DOHH2 (cell line): Measurements from ENCODE around the gene BUB1.
"Not testable (repeated sequence)": the region's sequence is repeated elsewhere in the genome, so short reads cannot be mapped to it uniquely, and the experiment has no call there.

Experiments used
- H3F3A ChIP-seq: fragments of 200-600 bp; sonication (generic), shearing (Covaris generic); 2 replicates; pipeline ENCODE4 v1.6.0; 2016; ENCODE audit warnings: antibody characterized with exemption, mild to moderate bottlenecking; ENCODE audit not compliant: control insufficient read depth, insufficient read depth
- H3K27ac ChIP-seq: fragments of 200-600 bp; sonication (generic); 2 replicates; pipeline ENCODE4 v1.5.1; 2014; ENCODE audit warnings: low read depth, mild to moderate bottlenecking, low read length, moderate library complexity
- H3K27me3 ChIP-seq: fragments of 200-600 bp; sonication (generic); 2 replicates; pipeline ENCODE4 v1.6.1; 2014; ENCODE audit warnings: mild to moderate bottlenecking, low read length, mixed read lengths; ENCODE audit not compliant: control insufficient read depth
- H3K36me3 ChIP-seq: fragments of 200-600 bp; sonication (generic); 2 replicates; pipeline ENCODE4 v1.6.1; 2014; ENCODE audit warnings: mild to moderate bottlenecking, low read length, moderate library complexity, mixed read lengths; ENCODE audit not compliant: control insufficient read depth
- H3K4me1 ChIP-seq: fragments of 200-600 bp; sonication (generic); 2 replicates; pipeline ENCODE4 v1.6.1; 2014; ENCODE audit warnings: mild to moderate bottlenecking, low read length, mixed read lengths; ENCODE audit not compliant: control insufficient read depth
- H3K4me2 ChIP-seq: fragments of 200-600 bp; sonication (generic); 2 replicates; pipeline ENCODE4 v1.6.0; 2014; ENCODE audit warnings: mild to moderate bottlenecking, low read length, moderate library complexity
- H3K4me3 ChIP-seq: fragments of 200-600 bp; sonication (generic); 2 replicates; pipeline ENCODE4 v1.5.1; 2014; ENCODE audit warnings: mild to moderate bottlenecking, low read length, mixed read lengths
- H3K79me2 ChIP-seq: fragments of 200-600 bp; sonication (generic); 2 replicates; pipeline ENCODE4 v1.6.1; 2014; ENCODE audit warnings: mild to moderate bottlenecking, low read length, mixed read lengths; ENCODE audit not compliant: control insufficient read depth
- H3K9me2 ChIP-seq: fragments of 200-600 bp; sonication (generic); replicated peaks from 2 replicates; pipeline ENCODE4 v1.6.1; 2014; ENCODE audit warnings: mild to moderate bottlenecking, low read length, mixed read lengths; ENCODE audit not compliant: control insufficient read depth
- H3K9me3 ChIP-seq: fragments of 200-600 bp; sonication (generic); 2 replicates; pipeline ENCODE4 v1.6.1; 2014; ENCODE audit warnings: antibody characterized with exemption, low read length, mixed read lengths; ENCODE audit not compliant: control insufficient read depth, insufficient read depth
- H4K20me1 ChIP-seq: fragments of 200-600 bp; sonication (generic); 2 replicates; pipeline ENCODE4 v1.6.0; 2014; ENCODE audit warnings: low read depth, mild to moderate bottlenecking, antibody characterized with exemption, low read length, moderate library complexity; ENCODE audit not compliant: control insufficient read depth, insufficient read depth

Gene BUB1

GRCh38 chr2:110619326-110619939 is 58.4 kb downstream of the BUB1 start:
- H3K4me1 ChIP-seq, H3K4me2 ChIP-seq, H3K4me3 ChIP-seq, H3F3A ChIP-seq, H3K9me2 ChIP-seq, H3K27ac ChIP-seq, H4K20me1 ChIP-seq, H3K79me2 ChIP-seq, H3K9me3 ChIP-seq, H3K36me3 ChIP-seq, H3K27me3 ChIP-seq: not testable (repeated sequence)

GRCh38 chr2:110613927-110614326 is 63.9 kb downstream of the BUB1 start:
- not testable (repeated sequence) for H3F3A ChIP-seq, H3K9me2 ChIP-seq, H3K27ac ChIP-seq, H3K9me3 ChIP-seq, H3K27me3 ChIP-seq, H3K4me1 ChIP-seq, H3K4me2 ChIP-seq, H3K36me3 ChIP-seq, H4K20me1 ChIP-seq, H3K79me2 ChIP-seq, H3K4me3 ChIP-seq

GRCh38 chr2:110610613-110611250 is 67.1 kb downstream of the BUB1 start:
- H4K20me1 ChIP-seq, H3K27ac ChIP-seq, H3K79me2 ChIP-seq, H3K4me1 ChIP-seq, H3K9me3 ChIP-seq, H3K4me2 ChIP-seq, H3K36me3 ChIP-seq, H3K27me3 ChIP-seq, H3F3A ChIP-seq, H3K9me2 ChIP-seq, H3K4me3 ChIP-seq: not testable (repeated sequence)

GRCh38 chr2:110609843-110610612 is 67.8 kb downstream of the BUB1 start:
- not testable (repeated sequence) for H3K9me2 ChIP-seq, H3K9me3 ChIP-seq, H3K27me3 ChIP-seq, H3K36me3 ChIP-seq, H3K79me2 ChIP-seq, H3K4me3 ChIP-seq, H3K27ac ChIP-seq, H3K4me1 ChIP-seq, H3K4me2 ChIP-seq, H3F3A ChIP-seq, H4K20me1 ChIP-seq

- H3K9me2 ChIP-seq, H3K4me1 ChIP-seq, H3K4me2 ChIP-seq, H4K20me1 ChIP-seq, H3F3A ChIP-seq, H3K9me3 ChIP-seq, H3K27ac ChIP-seq, H3K4me3 ChIP-seq, H3K36me3 ChIP-seq, H3K27me3 ChIP-seq, H3K79me2 ChIP-seq: not testable (repeated sequence)
These were observed 68.9 kb downstream of the BUB1 start for GRCh38 chr2:110608788-110609502.

- H3K36me3 ChIP-seq, H3K9me2 ChIP-seq, H4K20me1 ChIP-seq, H3K27ac ChIP-seq, H3K4me3 ChIP-seq, H3K27me3 ChIP-seq, H3K4me2 ChIP-seq, H3F3A ChIP-seq, H3K4me1 ChIP-seq, H3K79me2 ChIP-seq, H3K9me3 ChIP-seq: not testable (repeated sequence)
These were observed 72.8 kb downstream of the BUB1 start for GRCh38 chr2:110605057-110605456.

- H3K4me1 ChIP-seq, H3K27me3 ChIP-seq, H4K20me1 ChIP-seq, H3K79me2 ChIP-seq, H3K36me3 ChIP-seq, H3K27ac ChIP-seq, H3K4me2 ChIP-seq, H3K9me2 ChIP-seq, H3F3A ChIP-seq, H3K9me3 ChIP-seq, H3K4me3 ChIP-seq: not testable (repeated sequence)
These were observed 73.8 kb downstream of the BUB1 start for GRCh38 chr2:110603917-110604591.
